GM12878 (cell line): ENCODE results near the gene ATRN. TPM values are rescaled to one million over a fixed set of nuclear protein-coding genes. Genes with fewer than 3 reads are reported as not detected.

Experiments used
- BACH1 ChIP-seq: fragments of 450-650 bp; IDR thresholded peaks from 2 replicates; pipeline ENCODE4 v1.6.1; 2017; ENCODE audit warnings: mild to moderate bottlenecking, borderline replicate concordance
- CHD4 ChIP-seq: fragments of 200-600 bp; sonication (generic); IDR thresholded peaks from 2 replicates; pipeline ENCODE4 v1.6.1; 2016; ENCODE audit warnings: mild to moderate bottlenecking
- FOXK2 ChIP-seq: fragments of 450-650 bp; IDR thresholded peaks from 2 replicates; pipeline ENCODE4 v1.6.1; 2017; ENCODE audit warnings: mild to moderate bottlenecking, moderate library complexity
- FOXM1 ChIP-seq: IDR thresholded peaks from 2 replicates; pipeline ENCODE4 v1.6.1; 2012; ENCODE audit warnings: low read depth, mild to moderate bottlenecking, inconsistent platforms, low read length, moderate library complexity
- IKZF1 ChIP-seq: fragments of 450-650 bp; conservative IDR thresholded peaks from 2 replicates; pipeline ENCODE4 v1.6.1; 2017; ENCODE audit warnings: antibody characterized with exemption, mild to moderate bottlenecking
- SIX5 ChIP-seq: IDR thresholded peaks from 2 replicates; pipeline ENCODE4 v1.6.1; 2011; ENCODE audit warnings: mild to moderate bottlenecking, low read depth, low read length, moderate library complexity; ENCODE audit not compliant: severe bottlenecking
- STAT1 ChIP-seq: fragments of 450-650 bp; conservative IDR thresholded peaks from 2 replicates; pipeline ENCODE4 v1.6.1; 2014; ENCODE audit warnings: antibody characterized with exemption, mild to moderate bottlenecking
- TBL1XR1 ChIP-seq: IDR thresholded peaks from 2 replicates; pipeline ENCODE4 v1.6.1; 2012; ENCODE audit warnings: low read depth, low read length, improper control_type of control experiment
- polyA plus RNA-seq, 11 experiments: library from polyadenylated mRNA; depleted of rRNA in 4 of 11; unstranded in 6 of 11; stranded (reverse) in 5 of 11; fragments of >200 nt; fragmentation: Nextera tagmentation in 4 of 11; fragmentation: Illumina TruSeq in 1 of 11; extraction: Ambion mirVana in 4 of 11; extraction: Trizol in 1 of 11; gene quantifications; 1 replicate in 1 of 11; 2 replicates in 10 of 11; pipeline versions ENCODE4 v1.2.1 to v1.2.3, GENCODE V29; 2011 to 2016; ENCODE audit warnings: inconsistent platforms in 2 of 11, missing spikeins in 2 of 11, low read depth in 1 of 11
- total RNA-seq, 4 experiments: library from RNA; depleted of rRNA in 3 of 4; stranded (reverse); fragments of >200 nt in 3 of 4; fragmentation: Illumina TruSeq in 1 of 4; extraction: Trizol in 1 of 4; gene quantifications; 2 replicates each; pipeline versions ENCODE4 v1.2.1 to v1.2.3, GENCODE V29; 2013 to 2021
- TF ChIP-seq, protein P1 (sequence below): IDR thresholded peaks from 2 replicates; pipeline ENCODE4 v1.6.1; 2012; ENCODE audit warnings: mild to moderate bottlenecking, low read depth, low read length
- TF ChIP-seq, protein P2 (sequence below): fragments of 450-650 bp; IDR thresholded peaks from 2 replicates; pipeline ENCODE4 v1.6.1; 2017; ENCODE audit warnings: low read depth, mild to moderate bottlenecking, moderate library complexity
- TF ChIP-seq, protein P3 (sequence below): IDR thresholded peaks from 2 replicates; pipeline ENCODE4 v1.6.1; 2011; ENCODE audit warnings: borderline replicate concordance, low read depth, mild to moderate bottlenecking, moderate library complexity, mixed read lengths, low read length; ENCODE audit not compliant: insufficient read depth; ENCODE audit errors: extremely low read length
- TF ChIP-seq, protein P4 (sequence below): IDR thresholded peaks from 2 replicates; pipeline ENCODE4 v1.6.1; 2012; ENCODE audit warnings: improper control_type of control experiment, low read depth, low read length; ENCODE audit not compliant: insufficient replicate concordance
- TF ChIP-seq, protein P5 (sequence below): fragments of 450-650 bp; IDR thresholded peaks from 2 replicates; pipeline ENCODE4 v1.6.1; 2017; ENCODE audit warnings: mild to moderate bottlenecking, low read depth, inconsistent platforms; ENCODE audit not compliant: poor library complexity, severe bottlenecking

The ATRN gene
- total and polyA plus RNA-seq, 10 of the 15 experiments (the other 5 are each of a cell fraction or from before 2014, with no cell fraction given) = 0.71 to 11.6 (median 6.9) TPM

DNA sequence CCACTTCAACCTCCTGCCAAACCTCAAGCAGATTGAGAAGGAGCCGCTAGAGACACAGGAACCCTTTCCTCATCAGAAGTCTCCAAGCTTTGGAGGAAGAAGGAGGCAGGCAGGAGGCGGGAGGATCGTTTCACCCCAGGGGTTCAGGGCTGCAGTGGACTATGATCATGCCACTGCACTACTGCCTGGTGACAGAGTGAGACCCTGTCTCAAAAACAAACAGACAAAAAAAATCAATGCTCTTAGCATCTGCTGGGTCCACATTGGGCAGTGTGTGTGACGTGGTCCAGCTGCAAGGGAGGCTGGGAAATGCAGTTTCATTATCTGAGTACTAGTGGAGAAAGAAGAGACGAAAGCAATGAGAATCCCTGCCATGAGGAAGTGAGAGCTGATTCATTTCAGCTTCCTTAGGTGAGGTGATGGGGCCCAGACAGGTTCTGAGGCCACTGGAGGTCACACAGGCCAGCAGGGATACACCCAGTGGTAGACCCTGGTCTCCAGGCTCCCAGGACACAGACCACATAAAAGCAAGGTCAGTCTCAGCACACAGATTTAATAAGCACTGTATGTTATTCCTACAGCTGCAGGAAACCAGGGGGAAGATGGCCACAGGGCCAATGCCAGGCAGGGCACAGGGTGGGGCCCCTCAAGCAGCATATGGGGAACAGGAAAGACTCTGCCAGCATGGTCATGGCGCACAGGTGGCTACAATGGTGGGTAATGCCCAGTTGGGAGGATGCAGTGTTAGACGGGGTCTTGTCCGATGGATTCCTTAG is 188.1 kb downstream of the ATRN start (continued):
- no peak for TF ChIP-seq CHD4
- no peak for TF ChIP-seq FOXK2
- TF ChIP-seq, protein P1, sequence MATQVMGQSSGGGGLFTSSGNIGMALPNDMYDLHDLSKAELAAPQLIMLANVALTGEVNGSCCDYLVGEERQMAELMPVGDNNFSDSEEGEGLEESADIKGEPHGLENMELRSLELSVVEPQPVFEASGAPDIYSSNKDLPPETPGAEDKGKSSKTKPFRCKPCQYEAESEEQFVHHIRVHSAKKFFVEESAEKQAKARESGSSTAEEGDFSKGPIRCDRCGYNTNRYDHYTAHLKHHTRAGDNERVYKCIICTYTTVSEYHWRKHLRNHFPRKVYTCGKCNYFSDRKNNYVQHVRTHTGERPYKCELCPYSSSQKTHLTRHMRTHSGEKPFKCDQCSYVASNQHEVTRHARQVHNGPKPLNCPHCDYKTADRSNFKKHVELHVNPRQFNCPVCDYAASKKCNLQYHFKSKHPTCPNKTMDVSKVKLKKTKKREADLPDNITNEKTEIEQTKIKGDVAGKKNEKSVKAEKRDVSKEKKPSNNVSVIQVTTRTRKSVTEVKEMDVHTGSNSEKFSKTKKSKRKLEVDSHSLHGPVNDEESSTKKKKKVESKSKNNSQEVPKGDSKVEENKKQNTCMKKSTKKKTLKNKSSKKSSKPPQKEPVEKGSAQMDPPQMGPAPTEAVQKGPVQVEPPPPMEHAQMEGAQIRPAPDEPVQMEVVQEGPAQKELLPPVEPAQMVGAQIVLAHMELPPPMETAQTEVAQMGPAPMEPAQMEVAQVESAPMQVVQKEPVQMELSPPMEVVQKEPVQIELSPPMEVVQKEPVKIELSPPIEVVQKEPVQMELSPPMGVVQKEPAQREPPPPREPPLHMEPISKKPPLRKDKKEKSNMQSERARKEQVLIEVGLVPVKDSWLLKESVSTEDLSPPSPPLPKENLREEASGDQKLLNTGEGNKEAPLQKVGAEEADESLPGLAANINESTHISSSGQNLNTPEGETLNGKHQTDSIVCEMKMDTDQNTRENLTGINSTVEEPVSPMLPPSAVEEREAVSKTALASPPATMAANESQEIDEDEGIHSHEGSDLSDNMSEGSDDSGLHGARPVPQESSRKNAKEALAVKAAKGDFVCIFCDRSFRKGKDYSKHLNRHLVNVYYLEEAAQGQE = no peak
- peak; percentile 66; the same call in 1 of the 2 replicates for TF ChIP-seq TBL1XR1
- TF ChIP-seq, protein P2, sequence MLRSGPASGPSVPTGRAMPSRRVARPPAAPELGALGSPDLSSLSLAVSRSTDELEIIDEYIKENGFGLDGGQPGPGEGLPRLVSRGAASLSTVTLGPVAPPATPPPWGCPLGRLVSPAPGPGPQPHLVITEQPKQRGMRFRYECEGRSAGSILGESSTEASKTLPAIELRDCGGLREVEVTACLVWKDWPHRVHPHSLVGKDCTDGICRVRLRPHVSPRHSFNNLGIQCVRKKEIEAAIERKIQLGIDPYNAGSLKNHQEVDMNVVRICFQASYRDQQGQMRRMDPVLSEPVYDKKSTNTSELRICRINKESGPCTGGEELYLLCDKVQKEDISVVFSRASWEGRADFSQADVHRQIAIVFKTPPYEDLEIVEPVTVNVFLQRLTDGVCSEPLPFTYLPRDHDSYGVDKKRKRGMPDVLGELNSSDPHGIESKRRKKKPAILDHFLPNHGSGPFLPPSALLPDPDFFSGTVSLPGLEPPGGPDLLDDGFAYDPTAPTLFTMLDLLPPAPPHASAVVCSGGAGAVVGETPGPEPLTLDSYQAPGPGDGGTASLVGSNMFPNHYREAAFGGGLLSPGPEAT = peak; percentile 49; the same call in 1 of the 2 replicates
- peak; percentile 18; the same call in 1 of the 2 replicates for TF ChIP-seq FOXM1
- no peak for TF ChIP-seq STAT1
- TF ChIP-seq IKZF1 = peak; percentile 85
- TF ChIP-seq, protein P3, sequence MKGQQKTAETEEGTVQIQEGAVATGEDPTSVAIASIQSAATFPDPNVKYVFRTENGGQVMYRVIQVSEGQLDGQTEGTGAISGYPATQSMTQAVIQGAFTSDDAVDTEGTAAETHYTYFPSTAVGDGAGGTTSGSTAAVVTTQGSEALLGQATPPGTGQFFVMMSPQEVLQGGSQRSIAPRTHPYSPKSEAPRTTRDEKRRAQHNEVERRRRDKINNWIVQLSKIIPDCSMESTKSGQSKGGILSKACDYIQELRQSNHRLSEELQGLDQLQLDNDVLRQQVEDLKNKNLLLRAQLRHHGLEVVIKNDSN = no peak
- TF ChIP-seq BACH1 = peak; percentile 54; the same call in 1 of the 2 replicates
- peak; percentile 82 for TF ChIP-seq SIX5
- TF ChIP-seq, protein P4, sequence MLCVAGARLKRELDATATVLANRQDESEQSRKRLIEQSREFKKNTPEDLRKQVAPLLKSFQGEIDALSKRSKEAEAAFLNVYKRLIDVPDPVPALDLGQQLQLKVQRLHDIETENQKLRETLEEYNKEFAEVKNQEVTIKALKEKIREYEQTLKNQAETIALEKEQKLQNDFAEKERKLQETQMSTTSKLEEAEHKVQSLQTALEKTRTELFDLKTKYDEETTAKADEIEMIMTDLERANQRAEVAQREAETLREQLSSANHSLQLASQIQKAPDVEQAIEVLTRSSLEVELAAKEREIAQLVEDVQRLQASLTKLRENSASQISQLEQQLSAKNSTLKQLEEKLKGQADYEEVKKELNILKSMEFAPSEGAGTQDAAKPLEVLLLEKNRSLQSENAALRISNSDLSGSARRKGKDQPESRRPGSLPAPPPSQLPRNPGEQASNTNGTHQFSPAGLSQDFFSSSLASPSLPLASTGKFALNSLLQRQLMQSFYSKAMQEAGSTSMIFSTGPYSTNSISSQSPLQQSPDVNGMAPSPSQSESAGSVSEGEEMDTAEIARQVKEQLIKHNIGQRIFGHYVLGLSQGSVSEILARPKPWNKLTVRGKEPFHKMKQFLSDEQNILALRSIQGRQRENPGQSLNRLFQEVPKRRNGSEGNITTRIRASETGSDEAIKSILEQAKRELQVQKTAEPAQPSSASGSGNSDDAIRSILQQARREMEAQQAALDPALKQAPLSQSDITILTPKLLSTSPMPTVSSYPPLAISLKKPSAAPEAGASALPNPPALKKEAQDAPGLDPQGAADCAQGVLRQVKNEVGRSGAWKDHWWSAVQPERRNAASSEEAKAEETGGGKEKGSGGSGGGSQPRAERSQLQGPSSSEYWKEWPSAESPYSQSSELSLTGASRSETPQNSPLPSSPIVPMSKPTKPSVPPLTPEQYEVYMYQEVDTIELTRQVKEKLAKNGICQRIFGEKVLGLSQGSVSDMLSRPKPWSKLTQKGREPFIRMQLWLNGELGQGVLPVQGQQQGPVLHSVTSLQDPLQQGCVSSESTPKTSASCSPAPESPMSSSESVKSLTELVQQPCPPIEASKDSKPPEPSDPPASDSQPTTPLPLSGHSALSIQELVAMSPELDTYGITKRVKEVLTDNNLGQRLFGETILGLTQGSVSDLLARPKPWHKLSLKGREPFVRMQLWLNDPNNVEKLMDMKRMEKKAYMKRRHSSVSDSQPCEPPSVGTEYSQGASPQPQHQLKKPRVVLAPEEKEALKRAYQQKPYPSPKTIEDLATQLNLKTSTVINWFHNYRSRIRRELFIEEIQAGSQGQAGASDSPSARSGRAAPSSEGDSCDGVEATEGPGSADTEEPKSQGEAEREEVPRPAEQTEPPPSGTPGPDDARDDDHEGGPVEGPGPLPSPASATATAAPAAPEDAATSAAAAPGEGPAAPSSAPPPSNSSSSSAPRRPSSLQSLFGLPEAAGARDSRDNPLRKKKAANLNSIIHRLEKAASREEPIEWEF = no peak
- TF ChIP-seq, protein P5, sequence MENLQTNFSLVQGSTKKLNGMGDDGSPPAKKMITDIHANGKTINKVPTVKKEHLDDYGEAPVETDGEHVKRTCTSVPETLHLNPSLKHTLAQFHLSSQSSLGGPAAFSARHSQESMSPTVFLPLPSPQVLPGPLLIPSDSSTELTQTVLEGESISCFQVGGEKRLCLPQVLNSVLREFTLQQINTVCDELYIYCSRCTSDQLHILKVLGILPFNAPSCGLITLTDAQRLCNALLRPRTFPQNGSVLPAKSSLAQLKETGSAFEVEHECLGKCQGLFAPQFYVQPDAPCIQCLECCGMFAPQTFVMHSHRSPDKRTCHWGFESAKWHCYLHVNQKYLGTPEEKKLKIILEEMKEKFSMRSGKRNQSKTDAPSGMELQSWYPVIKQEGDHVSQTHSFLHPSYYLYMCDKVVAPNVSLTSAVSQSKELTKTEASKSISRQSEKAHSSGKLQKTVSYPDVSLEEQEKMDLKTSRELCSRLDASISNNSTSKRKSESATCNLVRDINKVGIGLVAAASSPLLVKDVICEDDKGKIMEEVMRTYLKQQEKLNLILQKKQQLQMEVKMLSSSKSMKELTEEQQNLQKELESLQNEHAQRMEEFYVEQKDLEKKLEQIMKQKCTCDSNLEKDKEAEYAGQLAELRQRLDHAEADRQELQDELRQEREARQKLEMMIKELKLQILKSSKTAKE = peak; percentile 83
